HL-60/S4 (cell line): ENCODE measurements around the gene TPSAB1.

Experiments used
- in situ Hi-C: fragments of 300-500 bp; cut with MboI; formaldehyde crosslinking; loops from 2 replicates; pipeline ENCODE4 v1.14.3; 2022; ENCODE audit warnings: low sequenced_read_pairs

TPSAB1 gene

DNA sequence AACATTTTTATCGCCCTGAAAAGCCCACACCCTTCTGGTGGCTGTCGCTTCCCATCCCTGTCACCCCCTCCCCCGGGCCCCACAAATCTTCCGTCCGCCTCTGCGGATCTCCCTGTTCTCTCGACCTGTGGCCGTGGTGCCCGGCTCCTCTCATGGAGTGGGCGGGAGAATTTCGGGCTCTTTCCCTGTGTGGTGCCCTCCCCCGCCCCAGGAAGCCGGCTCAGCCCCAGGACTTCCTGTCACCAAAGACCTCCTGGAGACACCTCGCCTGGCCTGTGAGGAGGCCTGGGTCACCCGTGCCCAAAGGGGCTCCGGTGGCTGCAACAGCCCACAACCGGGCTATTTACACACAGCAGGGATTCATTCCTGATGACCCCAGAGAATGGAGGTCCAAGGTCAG lies 42.8 kb downstream of the TPSAB1 start:
- in situ Hi-C loops: no loop called here

DNA sequence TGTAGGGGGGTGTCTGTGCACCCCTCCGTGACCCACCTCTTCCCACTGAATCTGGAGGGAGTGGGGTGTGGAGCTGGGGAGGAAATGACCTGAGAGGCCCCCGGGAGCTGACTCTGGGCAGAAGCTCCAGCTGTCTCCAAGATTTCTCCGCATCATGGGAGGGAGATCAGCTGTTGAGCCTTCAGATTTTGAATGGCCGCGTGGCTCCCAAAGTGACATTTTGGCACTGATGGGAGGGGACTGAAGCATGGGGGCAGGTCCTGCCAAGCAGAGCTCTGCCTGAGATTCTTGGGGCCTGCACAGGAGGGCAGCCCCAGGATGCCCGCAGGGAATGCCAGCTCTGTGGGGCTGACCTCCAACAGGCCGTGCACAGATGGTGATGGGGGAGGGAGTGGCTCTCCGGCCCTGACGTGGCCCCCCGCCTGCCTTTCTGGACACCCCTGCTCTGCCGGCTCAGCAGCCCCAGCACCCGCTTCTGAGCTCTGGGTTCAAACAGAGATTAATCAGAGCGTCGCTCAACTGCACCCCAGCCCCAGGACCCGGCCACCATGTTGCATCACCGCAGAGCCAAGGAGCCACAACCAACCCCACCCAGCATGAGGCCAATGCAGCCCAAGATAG lies 43.6 kb downstream of the TPSAB1 start:
- in situ Hi-C loops: no loop called here

GRCh38 chr16:1285669-1286512 lies 45.4 kb downstream of the TPSAB1 start:
- in situ Hi-C loops: no loop called here

DNA sequence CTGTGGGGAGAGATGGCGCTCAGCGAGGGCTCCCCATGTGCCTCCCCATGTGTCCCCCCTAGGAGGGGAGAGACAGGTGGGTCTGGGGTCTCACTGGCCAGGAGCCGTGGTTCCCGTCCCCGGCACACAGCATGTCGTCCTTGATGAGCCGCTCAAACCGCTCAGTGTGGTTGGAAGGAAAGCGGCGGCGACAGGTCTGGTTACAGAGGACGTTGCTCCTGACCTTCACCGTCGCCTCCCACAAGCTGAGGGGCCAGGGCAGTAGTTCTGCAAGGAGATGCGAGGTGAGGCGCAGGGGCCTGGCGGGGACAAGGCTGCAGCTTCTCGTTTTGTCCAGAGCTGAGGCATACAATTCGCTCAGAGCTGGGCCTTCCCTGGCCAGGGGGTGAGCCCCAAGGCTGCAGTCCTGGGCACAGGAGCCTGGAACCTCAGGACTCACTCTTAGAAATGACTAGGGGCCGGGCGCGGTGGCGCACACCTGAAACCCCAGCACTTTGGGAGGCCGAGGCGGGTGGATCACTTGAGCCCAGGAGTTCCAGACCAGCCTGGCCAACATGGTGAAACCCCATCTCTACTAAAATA lies 46.1 kb downstream of the TPSAB1 start:
- in situ Hi-C loops: no loop called here

- in situ Hi-C loops: no loop called here
Observed at GRCh38 chr16:1287982-1288670, 47.6 kb downstream of the TPSAB1 start.

- in situ Hi-C loops: no loop called here
Observed at GRCh38 chr16:1288813-1289476, 48.4 kb downstream of the TPSAB1 start.

GRCh38 chr16:1289477-1289866 lies 49.0 kb downstream of the TPSAB1 start:
- in situ Hi-C loops: no loop called here

DNA sequence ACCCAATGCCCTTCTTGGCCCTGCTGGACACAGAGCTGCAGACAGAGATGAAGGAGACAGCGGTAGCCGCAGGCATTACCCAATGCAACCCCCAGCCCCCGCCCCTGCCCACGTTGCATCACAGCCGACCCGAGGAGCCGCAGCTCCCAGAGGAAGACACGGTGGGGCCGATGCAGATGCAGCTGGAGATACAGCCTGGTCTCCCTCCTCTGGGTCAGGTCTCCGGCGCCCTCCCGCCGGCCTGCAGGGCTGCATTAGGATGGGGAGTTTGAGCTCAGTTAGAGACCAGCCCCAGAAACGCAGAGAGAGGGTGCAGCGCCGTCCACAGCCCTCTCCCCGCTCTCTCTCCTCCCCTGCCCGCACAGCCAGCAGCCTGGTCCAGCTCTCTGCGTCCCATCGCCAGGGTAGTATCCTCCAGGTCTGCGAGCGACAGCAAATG lies 49.6 kb downstream of the TPSAB1 start:
- in situ Hi-C loops: no loop called here

GRCh38 chr16:1290860-1291575 lies 50.5 kb downstream of the TPSAB1 start:
- in situ Hi-C loops: no loop called here

DNA sequence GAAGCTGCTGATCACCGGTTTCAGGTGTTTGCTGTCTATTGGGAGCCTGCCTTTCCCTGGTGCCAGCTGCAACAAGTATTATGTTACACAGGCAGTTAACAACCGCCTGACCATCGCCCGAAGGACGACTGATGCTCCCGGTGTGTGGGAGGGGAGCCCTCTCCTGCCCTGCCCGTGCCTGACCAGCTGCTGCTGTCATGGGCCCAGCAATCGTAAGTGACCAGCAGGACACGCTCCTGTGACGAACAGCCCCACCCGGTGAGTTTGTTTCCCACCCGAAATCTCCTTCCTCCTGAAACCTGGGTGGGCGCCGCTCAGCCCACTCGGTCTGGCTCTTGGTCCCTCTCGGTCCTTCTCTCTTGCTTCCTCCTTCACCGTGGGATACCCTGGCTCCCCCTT lies 51.1 kb downstream of the TPSAB1 start:
- in situ Hi-C loops: no loop called here
